SK-N-SH treated with all-trans-retinoic acid at 6 μM for 48 hours (cell line): ENCODE data around the gene ANKRD55.

Experiments
- CREB5 ChIP-seq: fragments of 250-450 bp; sonication (Bioruptor Pico); IDR thresholded peaks from 2 replicates; pipeline ENCODE4 v1.5.1; 2020; ENCODE audit warnings: low read depth, mild to moderate bottlenecking, moderate library complexity
- ESRRG ChIP-seq: fragments of 250-450 bp; sonication (Bioruptor Pico); IDR thresholded peaks from 2 replicates; pipeline ENCODE4 v1.6.1; 2021; ENCODE audit warnings: mild to moderate bottlenecking
- PATZ1 ChIP-seq: fragments of 250-450 bp; sonication (Bioruptor Pico); IDR thresholded peaks from 2 replicates; pipeline ENCODE4 v1.8.0; 2020; ENCODE audit warnings: mild to moderate bottlenecking, moderate library complexity, borderline replicate concordance
- PPARA ChIP-seq: fragments of 250-450 bp; sonication (Bioruptor Pico); IDR thresholded peaks from 2 replicates; pipeline ENCODE4 v1.5.0; 2020; ENCODE audit warnings: mild to moderate bottlenecking, borderline replicate concordance
- ZC3H10 ChIP-seq: fragments of 250-450 bp; sonication (Bioruptor Pico); IDR thresholded peaks from 2 replicates; pipeline ENCODE4 v1.5.1; 2021; ENCODE audit warnings: mild to moderate bottlenecking, moderate library complexity
- ZFP3 ChIP-seq: fragments of 250-450 bp; sonication (Bioruptor Pico); IDR thresholded peaks from 2 replicates; pipeline ENCODE4 v1.5.0; 2020; ENCODE audit warnings: mild to moderate bottlenecking, moderate library complexity
- TF ChIP-seq, protein P1 (sequence below): fragments of 250-450 bp; sonication (Bioruptor Pico); IDR thresholded peaks from 2 replicates; pipeline ENCODE4 v1.5.1; 2021; ENCODE audit warnings: mild to moderate bottlenecking, moderate library complexity

DNA sequence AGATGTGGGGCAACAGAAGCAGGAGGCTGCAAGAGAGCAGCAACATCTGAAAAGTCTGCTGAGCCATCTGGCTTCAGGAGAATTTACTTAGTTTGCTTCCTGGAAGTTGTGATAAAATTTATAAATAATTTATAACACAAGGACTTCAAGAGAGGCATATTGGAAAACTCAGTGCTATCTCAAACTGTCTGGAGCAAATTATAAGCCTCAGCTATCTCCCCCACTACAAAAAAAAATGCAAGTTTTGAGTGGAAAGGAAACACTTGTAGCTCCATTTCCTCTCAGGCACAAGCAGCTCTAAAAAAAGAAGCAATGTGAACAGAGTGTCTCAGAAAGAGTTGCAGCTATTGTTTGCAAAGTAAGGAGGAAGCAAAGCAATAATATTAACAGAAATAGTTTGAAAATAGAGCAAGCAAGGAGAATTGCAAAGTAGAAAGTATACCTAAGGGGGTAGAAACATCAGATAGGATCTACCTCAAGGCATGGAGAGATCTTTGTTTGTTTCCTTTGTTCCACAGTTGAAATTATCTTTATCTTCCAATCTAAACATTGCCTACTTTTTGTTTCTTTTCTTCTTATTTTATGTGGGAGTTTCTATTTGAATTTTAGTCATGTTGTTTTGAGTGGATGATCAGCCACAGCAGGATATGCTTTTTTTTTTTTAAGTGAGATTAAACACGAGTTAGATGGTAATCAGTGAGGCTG is 182.4 kb downstream of the ANKRD55 start:
- TF ChIP-seq PATZ1 (CRISPR knock-in tag) (no peak), ESRRG (no peak), CREB5 (no peak), ZC3H10 (CRISPR knock-in tag) (no peak), ZFP3 (CRISPR knock-in tag) (no peak), PPARA (no peak)
- TF ChIP-seq, protein P1, sequence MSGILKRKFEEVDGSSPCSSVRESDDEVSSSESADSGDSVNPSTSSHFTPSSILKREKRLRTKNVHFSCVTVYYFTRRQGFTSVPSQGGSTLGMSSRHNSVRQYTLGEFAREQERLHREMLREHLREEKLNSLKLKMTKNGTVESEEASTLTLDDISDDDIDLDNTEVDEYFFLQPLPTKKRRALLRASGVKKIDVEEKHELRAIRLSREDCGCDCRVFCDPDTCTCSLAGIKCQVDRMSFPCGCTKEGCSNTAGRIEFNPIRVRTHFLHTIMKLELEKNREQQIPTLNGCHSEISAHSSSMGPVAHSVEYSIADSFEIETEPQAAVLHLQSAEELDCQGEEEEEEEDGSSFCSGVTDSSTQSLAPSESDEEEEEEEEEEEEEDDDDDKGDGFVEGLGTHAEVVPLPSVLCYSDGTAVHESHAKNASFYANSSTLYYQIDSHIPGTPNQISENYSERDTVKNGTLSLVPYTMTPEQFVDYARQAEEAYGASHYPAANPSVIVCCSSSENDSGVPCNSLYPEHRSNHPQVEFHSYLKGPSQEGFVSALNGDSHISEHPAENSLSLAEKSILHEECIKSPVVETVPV, result no peak
